Activated CD4-positive, alpha-beta memory T cell treated with anti-CD3 and anti-CD28 coated beads for 36 hours (primary cell): ENCODE measurements around the gene OLFML1. TPM values are rescaled to one million over a fixed set of nuclear protein-coding genes. Genes with fewer than 3 reads are reported as not detected.

Experiments used
- CTCF ChIA-PET: fragments of 350-600 bp; sonication (Branson Sonifier 250); formaldehyde crosslinking; loops from one replicate; lab custom pipeline; 2021; ENCODE audit warnings: antibody characterized with exemption, inconsistent platforms; lab: Charles Lee
- POLR2A ChIA-PET: fragments of 350-600 bp; sonication (Branson Sonifier 250); formaldehyde crosslinking; loops from one replicate; lab custom pipeline; 2021; ENCODE audit warnings: antibody characterized with exemption; lab: Charles Lee
- DNase-seq: peaks from one replicate; pipeline ENCODE4 v3.0.0-alpha.2; 2020
- H3K27ac Mint-ChIP-seq: one replicate; pipeline ENCODE4 v1.8.0; 2021; ENCODE audit warnings: mixed read lengths
- H3K27me3 Mint-ChIP-seq: one replicate; pipeline ENCODE4 v1.8.0; 2021; ENCODE audit warnings: mixed read lengths
- H3K36me3 Mint-ChIP-seq: one replicate; pipeline ENCODE4 v1.8.0; 2021; ENCODE audit warnings: mixed read lengths
- H3K4me1 Mint-ChIP-seq: one replicate; pipeline ENCODE4 v1.8.0; 2021; ENCODE audit warnings: low read depth, mixed read lengths
- H3K4me3 Mint-ChIP-seq: one replicate; pipeline ENCODE4 v1.8.0; 2021; ENCODE audit warnings: mild to moderate bottlenecking, mixed read lengths
- H3K9me3 Mint-ChIP-seq: one replicate; pipeline ENCODE4 v1.8.0; 2021; ENCODE audit warnings: mixed read lengths
- intact Hi-C: fragments of 100-400 bp; cut with micrococcal nuclease; formaldehyde crosslinking; loops from one replicate; pipeline ENCODE4 v1.15.1; 2023
- total RNA-seq, 2 experiments: library from RNA; stranded (reverse); gene quantifications; one replicate each; pipeline ENCODE4 v1.2.3, GENCODE V29; 2021

The OLFML1 gene
- total RNA-seq: not detected

DNA sequence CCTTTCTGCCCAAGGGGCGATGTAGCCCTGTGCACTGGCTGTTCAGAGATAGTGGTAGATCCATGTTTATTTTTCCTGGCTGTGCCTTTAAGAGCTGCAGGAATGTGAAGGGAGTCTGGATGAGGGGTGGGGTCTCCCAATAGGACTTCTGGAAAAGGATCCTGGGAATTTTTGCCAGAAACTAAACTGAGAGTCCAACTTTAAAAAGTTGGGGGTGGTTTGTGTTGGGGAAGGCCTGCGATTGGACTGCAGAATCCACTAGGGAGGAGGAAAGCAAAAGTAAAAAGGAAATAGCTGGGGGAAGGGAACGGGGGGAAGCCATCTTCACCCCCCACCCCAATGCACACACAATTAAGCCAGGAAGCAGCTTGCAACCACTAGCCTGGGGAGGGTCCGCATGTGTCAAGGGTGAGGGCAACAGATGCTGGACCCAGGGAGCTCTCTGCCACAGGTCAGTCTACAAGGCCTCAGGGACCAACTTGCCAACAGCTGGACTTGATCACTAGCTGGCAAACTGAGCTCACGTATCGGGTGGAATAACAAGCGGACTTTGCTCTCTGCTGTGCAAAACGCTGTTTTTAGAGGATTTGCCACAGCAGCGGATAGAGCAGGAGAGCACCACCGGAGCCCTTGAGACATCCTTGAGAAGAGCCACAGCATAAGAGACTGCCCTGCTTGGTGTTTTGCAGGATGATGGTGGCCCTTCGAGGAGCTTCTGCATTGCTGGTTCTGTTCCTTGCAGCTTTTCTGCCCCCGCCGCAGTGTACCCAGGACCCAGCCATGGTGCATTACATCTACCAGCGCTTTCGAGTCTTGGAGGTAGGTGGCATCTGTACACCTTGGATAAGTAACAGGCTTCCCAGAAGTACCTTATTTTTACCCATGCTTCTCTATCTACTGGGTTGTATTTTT is at the start of gene OLFML1:
Gene OLFML1, plus strand, starts transcription at position 321 of the 912 bp plus-strand sequence. Its CDS starts 370 bp downstream, at position 691.
- no peaks in the 10 kb centered on the region for H3K36me3 Mint-ChIP-seq

GRCh38 chr11:7436146-7436545 is 49.2 kb upstream of the OLFML1 start:
- Mint-ChIP-seq H3K27me3 (no peaks in the 10 kb centered on the region), H3K4me3 (no peak overlapping the region), H3K27ac (no peak overlapping the region), H3K9me3 (no peaks in the 10 kb centered on the region), H3K36me3 (no peaks in the 10 kb centered on the region), H3K4me1 (peaks cover 14% of the 10 kb centered on the region)
- ChIA-PET CTCF (interaction anchor here (0.8 to 1.7 kb wide), 3 partner anchors 10 to 338 kb away, joined by 3 to 5 read pairs (median 4); no protein-coding TSS in a partner anchor), POLR2A (no interaction called here)
- intact Hi-C loops: no loop called here
- no peak for DNase-seq

More for the DNA sequence above, at the start of gene OLFML1:
- POLR2A ChIA-PET: no interaction called here
- no peak within 1 kb of the TSS for H3K4me3 Mint-ChIP-seq
- H3K9me3 Mint-ChIP-seq: no peaks in the 10 kb centered on the region
- CTCF ChIA-PET: interaction anchor here (0.5 kb wide), 1 partner anchor 23 kb away, joined by 3 read pairs; no protein-coding TSS in a partner anchor
- no peak within 1 kb of the TSS for H3K27ac Mint-ChIP-seq
- H3K27me3 Mint-ChIP-seq: no peaks in the 10 kb centered on the region
- DNase-seq: no peak
- intact Hi-C loops: no loop called here
- H3K4me1 Mint-ChIP-seq: no peaks in the 10 kb centered on the region

GRCh38 chr11:7436657-7437056 is 48.6 kb upstream of the OLFML1 start:
- ChIA-PET POLR2A (no interaction called here), CTCF (interaction anchor here (0.8 to 1.7 kb wide), 4 partner anchors 10 to 339 kb away, joined by 3 to 5 read pairs (median 4); no protein-coding TSS in a partner anchor)
- H3K36me3 Mint-ChIP-seq: no peaks in the 10 kb centered on the region
- DNase-seq: peak; percentile 23
- no peaks in the 10 kb centered on the region for H3K9me3 Mint-ChIP-seq
- intact Hi-C loops: no loop called here
- no peak overlapping the region for H3K4me3 Mint-ChIP-seq
- no peaks in the 10 kb centered on the region for H3K27me3 Mint-ChIP-seq
- peaks cover 14% of the 10 kb centered on the region for H3K4me1 Mint-ChIP-seq
- H3K27ac Mint-ChIP-seq: peak overlapping the region; percentile 67

- Mint-ChIP-seq H3K27ac (no peak overlapping the region), H3K4me3 (no peak overlapping the region), H3K36me3 (no peaks in the 10 kb centered on the region), H3K4me1 (peaks cover 14% of the 10 kb centered on the region), H3K9me3 (no peaks in the 10 kb centered on the region), H3K27me3 (no peaks in the 10 kb centered on the region)
- no peak for DNase-seq
- CTCF ChIA-PET: interaction anchor here (1.2 to 1.7 kb wide), 2 partner anchors 21 to 85 kb away, joined by 3 to 5 read pairs; no protein-coding TSS in a partner anchor
- intact Hi-C loops: no loop called here
- POLR2A ChIA-PET: no interaction called here
Measured at GRCh38 chr11:7437696-7438095, 47.6 kb upstream of the OLFML1 start.

GRCh38 chr11:7439746-7440320 is 45.5 kb upstream of the OLFML1 start:
- Mint-ChIP-seq H3K4me3 (no peak overlapping the region), H3K27ac (no peak overlapping the region), H3K36me3 (no peaks in the 10 kb centered on the region), H3K27me3 (no peaks in the 10 kb centered on the region), H3K4me1 (peaks cover 14% of the 10 kb centered on the region), H3K9me3 (no peaks in the 10 kb centered on the region)
- intact Hi-C loops: loop anchor here (5.0 kb wide), 1 partner anchor 298 kb away; no protein-coding TSS in a partner anchor
- DNase-seq: no peak
- CTCF ChIA-PET: interaction anchor here (3.9 to 5.1 kb wide), 2 partner anchors 86 to 344 kb away, joined by 35 to 41 read pairs; no protein-coding TSS in a partner anchor
- POLR2A ChIA-PET: no interaction called here

GRCh38 chr11:7442588-7443215 is 42.6 kb upstream of the OLFML1 start:
- intact Hi-C loops: loop anchor here (1.0 to 5.0 kb wide), 4 partner anchors 89 to 630 kb away; no protein-coding TSS in a partner anchor
- H3K9me3 Mint-ChIP-seq: no peaks in the 10 kb centered on the region
- H3K4me3 Mint-ChIP-seq: no peak overlapping the region
- no peaks in the 10 kb centered on the region for H3K36me3 Mint-ChIP-seq
- POLR2A ChIA-PET: no interaction called here
- no peaks in the 10 kb centered on the region for H3K4me1 Mint-ChIP-seq
- H3K27me3 Mint-ChIP-seq: no peaks in the 10 kb centered on the region
- CTCF ChIA-PET: interaction anchor here (0.5 to 5.1 kb wide), 28 partner anchors 8 to 631 kb away, joined by 3 to 41 read pairs (median 5); no protein-coding TSS in a partner anchor
- peak; percentile 83 for DNase-seq
- no peak overlapping the region for H3K27ac Mint-ChIP-seq

DNA sequence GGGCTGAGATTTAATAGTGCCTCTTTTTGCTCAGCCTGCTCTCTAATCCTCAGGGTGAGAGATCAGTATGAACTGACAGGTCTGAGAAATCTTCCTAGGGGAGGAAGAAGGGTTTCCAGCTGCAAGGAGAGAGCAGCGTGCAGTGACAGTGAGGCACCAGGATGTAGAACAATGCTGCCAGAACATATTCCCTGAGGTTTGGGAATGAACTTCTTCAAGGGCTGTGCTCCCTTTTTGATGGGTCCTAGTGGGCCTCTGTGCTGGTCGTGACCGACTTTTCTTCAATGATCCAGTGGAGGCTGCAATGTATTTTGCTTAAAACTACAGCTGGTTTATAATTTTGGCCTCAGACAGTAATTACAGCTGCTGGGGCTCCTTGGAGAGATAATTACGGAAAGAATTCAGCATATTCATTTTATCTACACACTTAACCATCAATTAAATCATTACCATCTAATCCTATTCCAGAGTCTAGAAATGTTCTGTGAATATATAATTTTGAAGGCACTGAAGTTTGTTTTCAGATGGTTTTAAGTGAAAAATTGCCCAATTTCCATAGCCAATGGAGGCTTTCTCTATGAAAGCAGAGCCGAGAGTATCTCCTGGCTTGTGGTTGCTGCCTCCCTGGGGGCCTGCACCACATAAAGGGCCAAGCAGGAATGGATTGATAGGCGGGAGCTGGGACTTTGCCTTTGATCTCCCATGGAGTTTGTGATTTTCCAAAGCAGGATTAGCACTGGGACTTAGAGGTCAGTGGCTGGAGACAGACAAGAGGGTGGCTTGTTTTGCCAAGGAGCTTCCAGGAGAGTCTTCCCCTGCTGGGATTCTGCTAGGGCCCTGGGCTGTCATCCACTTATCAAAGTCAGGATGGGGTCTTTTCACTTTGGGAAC is 41.0 kb upstream of the OLFML1 start:
- ChIA-PET CTCF (interaction anchor here (0.9 to 5.1 kb wide), 6 partner anchors 90 to 348 kb away, joined by 3 to 41 read pairs (median 13); no protein-coding TSS in a partner anchor), POLR2A (no interaction called here)
- no peak overlapping the region for H3K27ac Mint-ChIP-seq

GRCh38 chr11:7445564-7445963 is 39.7 kb upstream of the OLFML1 start:
- H3K27me3 Mint-ChIP-seq: no peaks in the 10 kb centered on the region
- H3K36me3 Mint-ChIP-seq: no peaks in the 10 kb centered on the region
- ChIA-PET POLR2A (no interaction called here), CTCF (interaction anchor here (1.0 to 1.9 kb wide), 4 partner anchors 9 to 633 kb away, joined by 3 to 8 read pairs (median 3); no protein-coding TSS in a partner anchor)
- no peaks in the 10 kb centered on the region for H3K9me3 Mint-ChIP-seq
- intact Hi-C loops: no loop called here
- H3K4me1 Mint-ChIP-seq: no peaks in the 10 kb centered on the region
- no peak overlapping the region for H3K27ac Mint-ChIP-seq
- no peak overlapping the region for H3K4me3 Mint-ChIP-seq
- DNase-seq: no peak

More for the DNA sequence above, 41.0 kb upstream of the OLFML1 start:
- no peak overlapping the region for H3K4me3 Mint-ChIP-seq
- no peaks in the 10 kb centered on the region for H3K27me3 Mint-ChIP-seq
- H3K4me1 Mint-ChIP-seq: no peaks in the 10 kb centered on the region
- no peak for DNase-seq
- intact Hi-C loops: loop anchor here (5.0 kb wide), 1 partner anchor 302 kb away; no protein-coding TSS in a partner anchor
- no peaks in the 10 kb centered on the region for H3K9me3 Mint-ChIP-seq
- H3K36me3 Mint-ChIP-seq: no peaks in the 10 kb centered on the region

GRCh38 chr11:7448201-7448600 is 37.1 kb upstream of the OLFML1 start:
- Mint-ChIP-seq H3K9me3 (no peaks in the 10 kb centered on the region), H3K27ac (no peak overlapping the region), H3K4me1 (no peaks in the 10 kb centered on the region), H3K27me3 (no peaks in the 10 kb centered on the region), H3K36me3 (no peaks in the 10 kb centered on the region), H3K4me3 (no peak overlapping the region)
- ChIA-PET POLR2A (no interaction called here), CTCF (no interaction called here)
- DNase-seq: no peak
- intact Hi-C loops: no loop called here

DNA sequence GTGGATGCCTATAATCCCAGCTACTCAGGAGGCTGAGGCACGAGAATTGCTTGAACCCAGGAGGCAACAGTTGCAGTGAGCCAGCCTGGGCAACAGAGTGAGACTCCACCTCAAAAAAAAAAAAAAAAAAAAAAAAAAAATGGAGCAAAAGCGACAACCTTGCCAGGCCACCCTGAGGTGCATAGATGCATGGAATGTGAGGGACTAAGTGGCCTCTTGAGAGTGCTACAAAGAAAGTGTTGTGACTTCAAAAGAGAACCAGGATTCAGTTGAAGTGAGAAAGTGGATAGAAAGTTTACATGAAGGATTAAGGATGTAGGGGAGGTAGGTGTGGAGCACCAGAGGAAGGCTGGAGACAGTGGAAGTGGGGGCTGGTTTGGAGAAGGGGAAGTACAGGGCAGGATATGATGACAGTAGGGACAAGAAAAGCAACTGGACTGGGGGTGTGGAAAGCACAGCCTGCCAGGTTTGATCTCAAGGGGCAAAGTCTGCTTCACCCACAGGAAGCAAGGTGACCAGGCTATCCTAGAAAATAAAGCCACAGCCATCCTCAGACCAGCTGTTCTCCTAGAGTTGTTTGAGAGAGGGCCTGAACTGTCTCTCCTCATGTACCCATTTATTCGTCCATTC is 36.0 kb upstream of the OLFML1 start:
- no peaks in the 10 kb centered on the region for H3K27me3 Mint-ChIP-seq
- intact Hi-C loops: no loop called here

GRCh38 chr11:7449841-7450214 is 35.5 kb upstream of the OLFML1 start:
- H3K4me1 Mint-ChIP-seq: no peaks in the 10 kb centered on the region
- H3K4me3 Mint-ChIP-seq: no peak overlapping the region
- no peak for DNase-seq
- H3K27me3 Mint-ChIP-seq: no peaks in the 10 kb centered on the region
- H3K9me3 Mint-ChIP-seq: no peaks in the 10 kb centered on the region
- intact Hi-C loops: no loop called here
- no peaks in the 10 kb centered on the region for H3K36me3 Mint-ChIP-seq
- ChIA-PET CTCF (no interaction called here), POLR2A (no interaction called here)
- no peak overlapping the region for H3K27ac Mint-ChIP-seq

More for the DNA sequence above, 36.0 kb upstream of the OLFML1 start:
- POLR2A ChIA-PET: no interaction called here
- Mint-ChIP-seq H3K4me3 (no peak overlapping the region), H3K36me3 (no peaks in the 10 kb centered on the region), H3K27ac (no peak overlapping the region), H3K4me1 (no peaks in the 10 kb centered on the region), H3K9me3 (no peaks in the 10 kb centered on the region)
- CTCF ChIA-PET: no interaction called here
- DNase-seq: no peak
